HG02870 (cell line): ENCODE measurements around the gene KXD1.
"Not testable (repeated sequence)": the region's sequence is repeated elsewhere in the genome, so short reads cannot be mapped to it uniquely, and the experiment has no call there.

Experiments
- ATAC-seq: cut with Tn5 transposase; IDR thresholded peaks from one replicate; pipeline ENCODE4 v1.9.1; 2021; ENCODE audit warnings: mild to moderate bottlenecking, moderate library complexity; ENCODE audit not compliant: unreplicated experiment

The KXD1 gene

DNA sequence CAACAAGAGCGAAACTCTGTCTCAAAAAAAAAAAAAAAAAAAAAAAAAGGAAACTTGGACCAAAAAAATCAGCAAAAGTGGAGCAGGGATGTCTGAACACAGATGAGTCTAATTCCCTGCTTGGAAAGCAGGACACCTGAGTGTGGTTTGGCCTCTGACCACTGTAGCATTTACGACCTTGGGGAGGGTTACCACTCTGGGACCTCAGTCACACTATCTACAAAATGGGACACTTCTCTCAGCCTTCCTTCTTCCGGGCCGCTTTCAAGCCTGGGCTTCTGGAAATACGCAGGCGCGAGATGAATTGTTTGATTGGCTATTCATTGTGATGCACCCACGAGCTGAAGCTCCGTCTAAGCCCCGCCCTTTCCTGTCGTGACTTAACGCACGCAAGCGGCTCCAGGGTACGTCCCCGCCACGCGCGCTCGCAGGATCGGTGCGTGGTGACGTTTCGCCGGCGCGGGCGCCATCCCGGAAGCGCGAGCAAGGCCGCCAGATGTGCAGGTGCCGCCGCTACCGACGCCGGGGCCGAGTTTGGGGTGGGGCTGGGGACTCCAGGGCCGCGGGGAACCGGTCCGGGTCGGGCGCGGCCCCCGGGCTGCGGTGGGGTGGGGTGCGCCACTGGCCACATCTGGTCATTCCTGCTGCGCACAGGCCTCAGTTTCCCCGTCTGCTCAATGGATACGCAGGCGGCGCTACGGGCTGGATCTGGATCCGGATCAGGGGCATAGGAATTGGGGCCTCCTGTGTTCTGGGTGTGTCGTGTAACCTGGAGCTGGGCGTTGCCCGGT lies at the start of gene KXD1:
TSS of gene KXD1 (plus strand) at position 460 of the 791 bp plus-strand sequence. CDS start 4,187 bp downstream, outside the sequence.
- peak; percentile 89 for ATAC-seq

DNA sequence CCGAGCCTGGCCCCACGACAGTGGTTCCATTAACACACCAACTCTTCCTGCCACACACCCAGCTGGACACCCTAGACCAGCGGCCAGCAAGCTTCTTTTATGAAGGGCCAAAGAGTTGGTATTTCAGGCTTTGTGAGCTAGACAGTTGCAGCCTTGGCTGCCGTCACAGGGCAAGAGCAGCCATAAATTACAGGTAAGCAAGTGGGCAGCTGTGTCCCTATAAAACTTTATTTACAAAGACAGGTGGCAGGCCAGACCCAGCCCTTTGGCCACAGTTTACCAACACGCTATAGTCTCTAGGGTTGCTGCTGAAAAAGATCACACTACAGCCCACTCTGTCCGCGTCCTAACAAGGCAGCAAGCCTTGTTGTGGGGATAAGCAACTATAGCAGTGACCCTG lies 49.1 kb upstream of the KXD1 start:
- no peak for ATAC-seq

- no peak for ATAC-seq
Observed at GRCh38 chr19:18510216-18510615, 47.5 kb upstream of the KXD1 start.

GRCh38 chr19:18513868-18514267 lies 43.8 kb upstream of the KXD1 start:
- no peak for ATAC-seq

- no peak for ATAC-seq
Observed at GRCh38 chr19:18514800-18515682, 42.6 kb upstream of the KXD1 start.

GRCh38 chr19:18515959-18516358 lies 41.7 kb upstream of the KXD1 start:
- ATAC-seq = no peak

DNA sequence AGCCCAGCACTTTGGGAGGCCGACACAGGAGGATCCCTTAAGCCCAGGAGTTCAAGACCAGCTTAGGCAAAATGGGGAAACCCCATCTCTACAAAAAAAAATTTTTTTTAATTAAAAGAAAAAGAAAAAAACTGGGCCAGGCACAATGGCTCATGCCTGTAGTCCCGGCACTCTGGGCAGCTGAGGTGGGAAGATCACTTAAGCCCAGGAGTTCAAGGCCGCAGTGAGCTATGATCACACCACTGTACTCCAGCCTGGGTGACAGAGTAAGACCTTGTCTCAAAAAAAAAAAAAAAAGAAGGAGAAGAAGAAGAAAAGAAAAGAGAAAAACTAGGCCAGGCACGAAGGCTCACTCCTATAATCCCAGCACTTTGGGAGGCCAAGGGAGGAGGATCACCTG lies 40.1 kb upstream of the KXD1 start:
- ATAC-seq = no peak

DNA sequence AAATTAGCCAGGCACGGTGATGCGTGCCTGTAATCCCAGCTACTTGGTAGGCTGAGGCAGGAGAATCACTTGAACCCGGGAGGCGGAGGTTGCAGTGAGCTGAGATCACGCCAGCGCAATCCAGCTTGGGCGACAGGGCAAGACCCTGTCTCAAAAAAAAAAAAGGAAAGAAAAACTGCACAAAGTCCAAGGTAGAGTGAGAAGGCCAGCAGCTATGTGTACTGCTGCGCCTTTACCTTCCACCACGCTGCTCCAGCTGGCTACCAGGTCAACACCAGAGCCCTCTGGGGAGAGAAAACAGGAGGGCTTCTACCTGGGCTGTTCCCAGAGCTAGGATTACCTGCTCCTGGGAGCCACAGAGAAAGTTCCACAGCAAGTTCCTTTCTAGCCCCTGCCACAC lies 39.0 kb upstream of the KXD1 start:
- no peak for ATAC-seq

GRCh38 chr19:18519962-18520847 lies 37.5 kb upstream of the KXD1 start:
- ATAC-seq = no peak

DNA sequence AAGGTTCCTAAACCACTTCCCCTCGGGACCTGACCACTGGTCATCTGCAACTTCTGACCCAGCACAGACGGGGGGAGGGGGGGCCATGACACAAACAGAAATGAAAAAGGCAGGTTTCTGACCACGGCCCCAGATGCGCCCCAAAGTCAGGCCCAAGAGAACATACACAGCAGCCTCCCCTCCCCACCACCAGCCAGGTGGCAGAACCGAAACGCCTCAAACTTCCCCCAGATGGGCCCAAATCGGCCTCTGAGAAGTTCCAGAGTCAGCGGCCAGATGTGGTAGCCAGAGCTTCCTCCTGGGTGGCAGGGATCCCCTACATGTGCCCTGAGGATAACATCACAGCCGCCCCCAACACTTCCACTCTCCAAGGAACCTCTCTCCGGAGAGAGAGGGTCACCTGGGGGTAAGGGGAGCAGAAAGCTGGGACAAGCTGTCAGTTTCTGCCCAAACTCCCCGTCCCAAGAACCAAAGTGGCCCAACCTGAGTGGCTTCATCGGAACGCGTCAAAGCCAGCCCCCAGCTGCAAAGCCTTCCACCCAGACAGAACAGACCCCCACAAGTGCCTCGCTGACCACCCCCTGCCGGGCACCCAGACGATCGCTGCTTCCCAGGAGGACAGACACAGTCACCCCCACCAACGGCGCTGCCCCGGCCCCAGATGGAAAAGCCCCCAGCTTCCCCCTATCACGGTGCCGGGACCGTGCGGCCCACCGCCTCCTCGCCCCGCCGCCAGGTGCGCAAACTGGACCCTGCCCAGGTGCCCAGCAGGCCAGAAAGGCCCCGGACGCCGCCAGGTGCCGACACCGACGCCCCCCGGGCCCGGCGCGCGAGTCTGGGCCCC lies 36.6 kb upstream of the KXD1 start:
- no peak for ATAC-seq

DNA sequence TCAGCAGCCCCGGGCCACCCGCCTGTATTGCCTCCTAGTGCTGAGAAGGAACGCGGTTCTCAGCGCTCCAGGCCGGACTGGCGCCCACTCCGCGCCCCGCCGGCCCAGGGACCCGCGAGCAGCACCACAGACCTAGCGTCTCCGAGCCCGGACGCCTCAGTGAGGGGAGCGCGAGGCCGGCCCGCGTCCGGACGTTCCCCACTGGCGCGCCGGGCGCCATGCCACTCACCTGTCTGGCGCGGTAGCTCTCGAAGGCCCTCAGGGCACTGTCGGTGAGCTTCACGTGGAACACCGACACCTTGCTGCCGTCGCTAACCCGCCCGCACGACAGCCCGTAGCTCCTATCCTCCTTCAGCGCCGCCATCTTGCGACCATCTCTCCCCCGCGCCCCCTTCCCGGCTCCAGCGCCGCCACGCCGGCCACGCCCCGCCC lies 36.0 kb upstream of the KXD1 start, which contains the start of gene ELL:
TSS of gene ELL (minus strand) at position 379 of the 432 bp plus-strand sequence. CDS start at position 364, 15 bp downstream.
- ATAC-seq = no peak

DNA sequence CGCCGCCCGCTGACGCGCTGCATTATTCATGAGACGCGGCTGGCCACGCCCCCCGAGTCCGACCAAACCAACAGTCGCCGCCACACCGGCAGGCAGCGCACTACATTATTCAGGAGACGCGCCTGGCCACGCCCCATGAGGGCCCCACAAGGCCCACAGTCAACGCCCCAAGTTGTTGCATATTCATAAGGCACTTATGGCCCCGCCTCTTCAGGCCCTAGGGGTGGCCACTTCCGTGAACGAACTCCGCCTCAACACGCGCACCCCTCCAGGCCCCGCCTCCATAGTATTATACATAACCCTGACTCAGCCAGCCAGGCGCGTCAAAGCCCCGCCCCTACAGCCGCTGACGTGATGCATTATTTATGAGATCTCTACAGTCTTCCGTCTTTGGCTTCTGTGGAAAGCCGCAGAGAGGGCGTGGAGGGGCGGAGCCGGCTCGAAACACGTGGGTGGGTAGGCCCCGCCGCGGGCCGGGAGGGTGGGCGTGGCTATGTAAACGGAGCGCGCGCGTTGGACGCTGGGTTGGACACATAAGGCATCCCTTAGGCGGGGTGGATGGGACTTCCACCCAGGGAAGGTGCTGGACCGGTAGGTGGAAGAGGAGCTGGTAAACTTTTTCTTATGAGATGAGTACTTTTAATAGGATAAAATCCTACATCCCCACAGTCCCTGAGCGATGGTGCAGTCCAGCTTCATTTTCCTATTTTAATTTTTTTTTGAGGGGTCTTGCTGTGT lies 35.4 kb upstream of the KXD1 start:
- peak; percentile 83 for ATAC-seq

DNA sequence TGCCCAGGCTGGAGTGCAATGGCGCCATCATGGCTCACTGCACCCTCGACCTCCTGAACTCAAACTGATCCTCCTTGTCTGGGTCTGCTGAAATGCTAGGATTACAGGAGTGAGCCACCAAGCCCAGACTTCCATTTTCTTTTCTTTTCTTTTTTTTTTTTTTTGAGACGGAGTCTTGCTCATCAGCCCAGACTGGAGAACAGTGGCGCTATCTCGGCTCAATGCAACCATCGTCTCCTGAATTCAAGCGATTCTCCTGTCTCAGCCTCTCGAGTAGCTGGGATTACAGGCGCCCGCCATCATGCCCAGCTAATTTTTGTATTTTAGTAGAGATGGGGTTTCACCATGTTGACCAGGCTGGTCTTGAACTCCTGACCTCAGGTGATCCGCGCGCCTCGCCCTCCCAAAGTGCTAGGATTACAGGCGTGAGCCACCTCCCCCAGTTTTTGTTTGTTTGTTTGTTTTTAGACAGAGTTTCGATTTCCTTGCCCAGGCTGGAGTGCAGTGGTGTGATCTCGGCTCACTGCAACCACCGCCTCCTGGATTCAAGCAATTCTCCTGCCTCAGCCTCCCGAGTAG lies 34.7 kb upstream of the KXD1 start:
- ATAC-seq = not testable (repeated sequence)

GRCh38 chr19:18523841-18524240 lies 33.8 kb upstream of the KXD1 start:
- no peak for ATAC-seq

DNA sequence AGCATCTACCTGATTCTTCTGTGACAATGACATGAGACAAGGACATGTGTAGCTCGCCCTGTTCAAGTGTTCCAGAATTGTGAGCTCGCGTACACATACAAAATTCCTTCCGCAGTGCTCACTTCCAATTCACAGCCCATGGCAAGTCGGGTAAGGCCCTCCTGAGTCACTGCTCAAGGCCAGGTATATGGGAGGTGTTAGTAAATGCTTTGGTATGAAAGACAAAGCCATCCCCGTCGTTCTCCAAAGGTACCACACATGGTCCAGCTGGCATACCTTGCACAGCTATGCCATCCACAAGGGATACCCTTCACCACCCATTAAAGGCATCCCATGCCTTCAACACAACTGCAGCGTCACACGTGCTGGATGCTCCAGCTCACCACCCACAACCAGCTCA lies 31.4 kb upstream of the KXD1 start:
- ATAC-seq = no peak

DNA sequence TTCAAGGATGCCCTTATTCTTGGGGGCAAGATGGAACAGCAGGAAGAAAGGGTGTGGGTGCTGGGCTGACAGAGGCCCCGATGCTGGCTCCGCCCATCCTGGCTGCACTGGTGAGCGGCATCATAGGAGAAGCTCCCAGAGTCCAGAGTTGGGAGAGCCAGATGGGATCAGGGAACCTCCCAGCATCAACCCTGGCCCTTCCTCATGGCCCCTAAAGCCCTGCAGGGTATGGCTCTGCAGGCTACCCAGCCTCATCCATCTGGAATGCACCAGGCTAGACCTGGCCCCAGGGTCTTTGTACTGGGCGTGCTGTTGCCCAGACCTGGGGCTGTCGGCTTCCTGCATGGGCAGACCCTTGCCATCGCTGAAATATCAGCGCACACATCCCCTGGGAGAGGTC lies 27.9 kb upstream of the KXD1 start:
- ATAC-seq = no peak

DNA sequence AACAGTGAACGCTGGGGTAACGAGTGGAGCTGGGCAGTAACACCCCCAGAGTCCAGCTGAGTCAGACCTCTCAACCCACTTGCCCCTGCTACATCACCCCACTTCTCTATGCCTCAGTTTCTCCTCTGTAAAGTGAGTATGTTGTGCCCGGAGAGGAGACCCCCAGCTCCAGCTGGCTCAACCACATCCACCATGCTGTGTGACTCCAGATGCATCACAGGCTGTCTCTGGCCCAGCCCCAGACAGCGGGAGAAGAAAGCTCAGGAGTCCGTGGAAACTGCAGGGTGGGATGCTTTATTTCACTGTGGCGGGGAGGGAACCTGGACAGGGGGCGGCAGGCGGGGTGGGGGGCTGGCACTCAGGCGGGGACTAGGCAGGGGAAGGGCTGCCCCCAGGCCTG lies 26.2 kb upstream of the KXD1 start:
- ATAC-seq = no peak

DNA sequence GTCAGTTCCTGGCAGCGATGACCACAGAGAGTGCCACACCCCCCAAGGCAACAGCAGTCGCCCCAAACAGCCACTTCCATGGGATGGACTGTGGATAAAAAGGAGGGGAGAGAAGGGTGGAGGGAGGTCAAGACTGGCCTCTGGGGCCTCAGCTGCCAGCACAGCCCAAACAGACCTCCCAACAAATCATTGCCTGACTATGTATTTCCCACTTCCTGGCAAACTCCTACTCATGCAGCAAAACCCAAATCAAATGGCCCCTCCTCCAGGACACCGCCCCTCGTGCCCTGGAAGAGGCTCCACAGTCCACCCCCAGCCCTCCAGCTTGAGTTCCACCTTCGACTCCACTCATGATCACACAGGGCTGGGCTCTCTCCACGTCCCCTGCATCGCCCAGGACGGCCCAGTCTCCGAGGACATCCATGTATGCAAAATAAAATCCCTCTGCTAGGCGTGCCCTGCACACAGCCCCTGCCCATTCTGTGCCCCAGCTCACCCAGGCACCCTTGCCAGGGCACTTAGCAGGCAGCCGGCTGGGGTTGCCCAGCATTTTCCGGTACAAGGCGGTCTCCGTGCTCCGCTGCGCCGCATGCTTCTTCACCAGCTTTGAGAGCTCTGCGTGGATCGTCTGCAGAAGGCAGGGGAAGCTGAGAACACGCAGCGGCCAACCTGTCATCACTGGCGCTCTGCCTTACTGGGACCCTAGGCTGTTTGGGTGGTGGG lies 25.3 kb upstream of the KXD1 start:
- ATAC-seq = no peak
